HG03095 (cell line): ENCODE results near the gene HIPK1.
"Not testable (repeated sequence)": the region's sequence is repeated elsewhere in the genome, so short reads cannot be mapped to it uniquely, and the experiment has no call there.

ENCODE experiments used
- ATAC-seq: cut with Tn5 transposase; IDR thresholded peaks from one replicate; pipeline ENCODE4 v1.9.1; 2021; ENCODE audit warnings: moderate library complexity; ENCODE audit not compliant: unreplicated experiment

Gene HIPK1

DNA sequence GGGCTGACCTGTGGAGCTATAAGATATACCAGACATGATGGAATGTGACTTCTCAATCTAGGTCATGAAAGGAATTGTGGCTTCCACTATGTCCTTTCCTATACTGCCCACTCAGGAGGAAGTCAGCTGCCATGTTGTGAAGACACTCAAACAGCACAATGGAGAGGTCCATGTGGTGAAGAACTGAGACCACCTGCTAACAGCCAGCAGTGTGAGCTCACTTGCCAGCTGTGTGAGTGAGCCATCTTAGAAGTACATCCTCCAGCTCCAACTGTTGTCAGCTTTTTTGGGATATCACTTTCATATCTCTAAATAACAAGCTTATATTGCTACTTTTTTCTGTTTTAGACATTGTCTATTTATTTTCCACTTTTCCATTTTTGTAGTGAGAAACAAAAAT lies 79.9 kb downstream of the HIPK1 start:
- no peak for ATAC-seq

DNA sequence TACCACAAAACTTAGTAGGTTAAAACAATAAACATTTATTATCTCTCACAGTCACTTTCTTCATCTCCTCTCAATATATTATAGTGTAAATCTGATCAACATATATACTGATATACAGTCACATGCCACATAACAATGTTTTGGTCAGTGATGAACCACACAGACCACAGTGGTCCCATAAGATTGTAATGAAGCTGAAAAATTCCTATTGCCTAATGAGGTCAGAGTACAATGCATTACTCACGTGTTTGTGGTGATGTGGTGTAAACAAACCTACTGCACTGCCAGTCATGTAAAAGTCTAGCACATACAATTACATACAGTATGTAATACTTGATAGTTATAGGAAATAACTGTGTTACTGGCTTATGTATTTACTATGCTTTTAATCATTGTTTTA lies 80.3 kb downstream of the HIPK1 start:
- no peak for ATAC-seq

DNA sequence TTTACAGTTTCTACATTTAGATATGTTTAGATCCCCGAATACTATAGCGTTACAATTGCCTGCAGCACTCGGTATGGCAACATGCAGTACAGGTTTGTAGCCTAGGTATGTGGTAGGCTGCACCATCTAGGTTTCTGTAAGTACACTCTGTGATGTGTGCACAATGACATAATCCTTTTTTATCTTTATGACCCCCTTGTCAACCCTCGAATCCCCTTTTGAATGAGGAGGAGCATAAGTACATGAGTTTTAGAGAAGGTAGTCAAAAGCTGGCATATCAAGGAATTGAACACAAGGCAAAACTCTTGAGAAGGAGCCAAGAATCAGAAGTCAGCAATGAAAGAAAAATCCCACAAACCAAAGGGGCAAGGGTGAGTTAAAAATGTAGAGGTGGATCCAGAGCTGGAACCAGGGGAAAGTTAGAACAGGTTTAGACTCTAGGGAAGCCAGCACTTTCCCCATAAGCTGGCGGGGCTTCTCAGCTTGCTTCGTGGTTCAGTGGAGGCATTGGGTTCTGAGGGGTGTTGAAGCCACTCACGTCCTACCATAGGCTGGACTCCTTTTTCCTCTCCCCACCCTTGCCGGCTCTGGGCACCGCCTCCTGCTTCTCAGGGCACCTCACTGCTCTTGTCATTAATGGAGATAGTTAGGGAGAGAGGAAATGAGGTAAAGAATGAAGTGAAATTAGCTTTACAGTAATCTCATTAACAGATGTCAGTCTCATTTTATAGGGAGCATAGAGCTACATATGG lies 81.5 kb downstream of the HIPK1 start:
- ATAC-seq, result no peak

DNA sequence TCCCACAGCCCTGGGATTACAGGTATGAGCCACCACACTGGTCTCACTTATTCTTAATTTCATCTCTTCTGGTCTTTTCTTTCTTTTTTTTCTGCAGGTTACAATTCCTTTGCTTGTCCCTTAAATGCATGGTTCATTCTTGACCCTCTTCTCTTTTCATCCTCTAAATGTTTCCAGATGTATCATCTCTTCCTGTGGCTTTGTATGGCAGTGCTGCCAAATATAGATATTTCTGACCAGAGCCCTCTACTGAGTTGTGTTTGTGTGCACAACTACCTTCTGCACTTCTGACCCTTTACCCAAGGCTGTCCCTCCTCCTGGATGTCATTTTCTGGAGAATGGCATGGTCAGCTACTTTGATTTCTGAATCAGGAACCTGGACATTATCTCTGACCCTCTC lies 82.7 kb downstream of the HIPK1 start:
- no peak for ATAC-seq

DNA sequence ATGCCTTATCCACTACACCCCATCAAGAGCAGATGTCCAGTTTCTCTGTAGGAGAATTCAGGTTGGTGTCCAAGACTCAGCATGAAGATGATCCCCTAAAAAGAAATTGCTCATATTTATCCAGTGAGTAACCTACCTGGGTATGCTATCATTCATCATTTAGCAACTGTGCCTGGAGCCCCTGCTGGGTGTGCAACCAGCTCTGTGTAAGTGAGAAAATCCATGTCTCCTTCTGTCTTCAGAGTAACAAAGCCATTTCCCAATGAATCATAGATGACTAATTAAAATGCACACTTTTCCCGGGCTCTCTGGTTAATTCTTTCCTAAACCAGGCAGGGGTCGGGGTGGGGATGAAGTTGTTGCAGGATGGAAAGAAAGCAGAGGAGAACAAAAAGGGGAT lies 86.0 kb downstream of the HIPK1 start:
- ATAC-seq, result no peak

DNA sequence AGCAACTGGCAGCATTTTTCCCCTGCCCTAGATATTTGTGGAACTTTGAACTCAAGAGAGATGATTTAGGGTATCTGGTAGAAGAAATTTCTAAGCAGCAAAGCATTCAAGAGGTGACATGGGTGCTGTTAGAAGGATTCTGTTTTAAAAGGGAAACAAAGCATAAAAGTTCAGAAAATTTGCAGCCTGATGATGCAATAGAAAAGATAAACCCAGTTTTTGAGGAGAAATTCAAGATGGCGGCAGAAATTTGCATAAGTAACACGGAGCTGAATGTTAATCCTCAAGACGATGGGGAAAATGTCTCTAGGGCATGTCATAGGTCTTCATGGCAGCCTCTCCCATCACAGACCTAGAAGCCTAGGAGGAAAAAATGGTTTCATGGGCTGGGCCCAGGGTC lies 90.6 kb downstream of the HIPK1 start:
- not testable (repeated sequence) for ATAC-seq

DNA sequence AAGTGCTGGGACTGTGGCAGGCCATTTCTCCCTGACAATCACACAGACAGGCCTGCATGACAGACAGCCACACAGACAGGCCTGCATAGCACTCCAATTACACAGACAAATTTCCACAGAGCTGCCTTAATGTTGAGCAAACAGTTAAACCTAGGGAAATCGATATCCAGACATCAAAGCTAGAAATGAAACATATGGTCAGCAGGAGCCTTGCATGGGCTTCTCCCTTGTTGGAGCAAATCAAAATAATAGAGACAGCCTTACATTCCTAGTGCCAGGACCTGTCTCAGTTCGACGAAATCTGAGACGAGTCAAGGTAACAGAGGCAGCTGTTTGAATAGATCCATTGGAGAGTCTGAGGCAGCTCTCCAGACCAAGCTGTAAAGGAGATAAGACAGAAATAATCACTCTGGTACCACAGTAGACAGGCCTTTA lies 92.6 kb downstream of the HIPK1 start:
- no peak for ATAC-seq

DNA sequence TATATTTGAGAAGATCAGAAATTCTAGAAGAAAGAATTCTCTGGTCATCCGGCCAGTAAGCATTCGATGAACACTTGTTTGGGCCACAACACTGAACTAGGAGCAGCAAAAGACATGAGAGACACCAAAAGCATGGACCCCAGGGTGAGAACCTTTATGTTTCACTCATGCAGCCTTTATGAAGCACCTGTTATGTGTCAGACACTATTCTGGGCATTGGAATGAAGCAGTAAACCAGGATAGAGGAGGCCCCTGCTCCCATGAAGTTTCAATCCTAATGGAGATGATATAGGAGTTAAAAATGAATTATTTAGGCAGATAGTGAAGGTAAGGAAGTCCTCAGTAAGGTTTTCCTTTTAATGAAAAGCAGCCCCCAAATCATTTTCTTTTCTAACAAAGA lies 93.8 kb downstream of the HIPK1 start:
- ATAC-seq, result no peak

DNA sequence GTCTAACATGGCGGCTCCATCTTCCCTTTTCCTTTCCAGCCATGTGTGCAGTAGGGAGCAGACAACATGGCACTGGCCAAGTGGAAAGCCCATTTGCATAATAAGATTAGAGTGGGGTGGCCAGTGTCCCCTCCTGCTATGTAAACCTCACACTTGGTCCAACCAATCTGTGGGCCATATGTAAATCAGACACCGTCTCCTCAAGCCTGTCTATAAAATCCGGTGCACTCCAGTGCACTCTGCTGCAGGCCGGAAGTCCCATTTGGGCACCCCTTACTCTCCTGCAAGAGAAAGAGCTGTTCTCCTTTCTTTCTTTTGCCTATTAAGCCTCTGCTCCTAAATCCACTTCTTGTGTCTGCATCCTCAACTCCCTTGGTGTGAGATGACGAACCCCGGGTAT lies 94.3 kb downstream of the HIPK1 start:
- no peak for ATAC-seq

DNA sequence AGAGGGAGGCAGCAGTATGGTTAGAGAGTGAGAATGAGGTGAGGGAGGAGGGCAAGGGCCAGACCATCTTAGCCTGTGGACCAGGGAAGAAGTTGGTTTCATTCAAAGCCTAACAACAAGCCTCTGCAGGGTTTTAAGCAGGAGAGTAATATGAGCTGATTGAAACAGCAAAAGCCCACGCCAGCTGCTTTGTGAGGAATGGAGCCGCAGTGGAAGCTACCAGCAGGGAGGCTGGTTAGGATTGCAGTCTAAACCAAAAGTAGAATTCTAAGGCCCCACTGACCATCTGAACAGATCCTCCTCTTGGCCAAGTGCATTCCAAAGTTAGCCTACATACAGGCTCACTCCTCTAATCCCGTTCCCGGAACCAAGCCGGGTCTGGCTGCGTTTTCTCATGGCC lies 94.9 kb downstream of the HIPK1 start:
- ATAC-seq, result no peak

DNA sequence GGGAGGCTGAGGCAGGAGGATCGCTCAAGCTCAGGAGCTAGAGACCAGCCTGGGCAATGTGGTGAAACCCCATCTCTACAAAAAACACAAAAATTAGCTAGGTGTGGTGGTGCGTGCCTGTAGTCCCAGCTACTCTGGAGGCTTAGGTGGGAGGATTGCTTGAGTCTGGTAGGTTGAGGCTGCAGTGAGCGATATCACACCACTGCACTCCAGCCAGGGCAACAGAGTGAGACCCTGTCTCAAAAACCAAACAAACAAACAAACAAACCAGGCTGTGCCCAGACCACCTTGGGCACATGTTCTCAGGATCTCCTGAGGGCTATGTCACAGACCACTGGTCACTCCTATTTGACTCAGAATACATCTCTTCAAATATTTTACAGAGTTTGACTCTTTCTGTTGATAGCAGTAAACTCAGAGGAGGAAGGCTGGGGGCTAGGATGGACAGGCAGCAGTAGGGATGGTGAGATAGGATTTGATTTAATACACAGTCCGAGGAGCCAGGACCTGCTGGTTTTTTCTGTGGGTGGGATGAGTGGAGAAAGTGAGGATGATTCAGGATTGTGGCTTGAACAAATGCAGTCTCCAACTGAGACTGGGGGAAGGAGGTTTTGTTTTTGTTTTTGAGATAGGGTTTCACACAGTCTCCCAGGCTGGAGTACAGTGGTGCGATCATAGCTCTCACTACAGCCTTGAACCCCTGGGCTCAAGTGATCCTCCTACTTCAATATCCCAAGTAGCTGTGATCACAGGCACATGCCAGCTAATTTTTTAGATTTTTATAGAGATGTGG lies 96.7 kb downstream of the HIPK1 start:
- ATAC-seq, result no peak

DNA sequence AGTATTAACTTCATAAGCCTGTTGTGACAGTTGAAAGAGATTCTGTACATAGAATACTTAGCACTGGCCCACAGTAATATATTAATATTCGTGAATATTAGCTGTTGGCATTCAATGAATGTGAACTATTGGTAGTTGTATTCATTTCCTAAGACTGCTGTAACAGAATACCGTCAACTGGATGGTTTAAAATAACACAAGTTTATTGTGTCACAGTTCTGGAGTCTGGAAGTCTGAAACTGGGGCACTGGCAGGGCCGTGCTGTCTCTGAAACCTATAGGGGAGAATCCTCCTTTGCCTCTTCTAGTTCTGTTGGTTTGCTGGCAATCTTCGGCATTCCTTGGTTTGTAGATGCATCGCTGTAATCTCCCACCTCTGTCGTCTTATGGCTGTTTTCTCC lies 97.7 kb downstream of the HIPK1 start:
- no peak for ATAC-seq
